ENCODE data around the gene MCM8.

The MCM8 gene

DNA sequence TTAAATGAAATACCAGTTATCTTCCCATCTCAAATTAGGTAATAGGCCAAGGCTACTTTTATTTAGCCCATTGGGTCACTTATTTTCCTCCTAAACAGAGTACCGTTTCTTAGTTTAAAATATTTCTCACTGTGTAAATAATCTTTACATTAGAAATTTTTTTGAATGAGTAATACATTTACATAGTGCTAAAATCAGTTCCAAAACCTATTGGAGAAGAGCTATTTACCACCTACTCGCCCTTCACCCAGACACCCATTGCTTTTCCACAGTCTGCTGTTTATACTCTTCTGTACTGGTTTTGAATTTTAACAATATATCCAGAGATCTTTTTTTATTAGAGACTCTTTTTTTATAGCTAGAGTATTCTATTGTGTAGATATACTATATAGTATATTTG lies 36.9 kb downstream of the MCM8 start:
- no peaks in the 10 kb centered on the region for H3K27me3 ChIP-seq (ENCODE audit: control insufficient read depth, insufficient read depth, low read length)
- no peaks in the 10 kb centered on the region for H3K36me3 ChIP-seq (ENCODE audit: control insufficient read depth, insufficient read depth, low read length)
- H3K4me3 ChIP-seq (ENCODE audit: low read length), result no peak overlapping the region

DNA sequence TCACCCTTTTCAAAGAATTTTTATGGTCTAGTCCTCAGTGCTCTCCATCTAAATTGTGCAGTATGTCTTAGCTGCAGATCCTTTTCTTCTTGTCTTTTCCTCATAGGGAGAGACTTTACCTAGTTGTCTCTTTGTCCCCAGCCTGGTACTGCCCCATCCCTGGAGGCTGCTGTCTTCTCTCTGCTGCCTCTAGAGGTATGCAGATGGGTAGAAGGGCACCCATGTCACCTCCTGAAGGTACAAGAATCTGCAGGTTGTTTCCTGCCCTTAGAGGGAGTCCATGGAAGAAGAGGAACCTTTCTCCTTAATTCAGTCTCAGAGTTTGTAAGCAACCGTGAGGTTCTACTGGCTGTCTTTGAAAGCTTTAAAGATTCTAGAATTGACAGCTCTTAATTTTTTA lies 39.1 kb downstream of the MCM8 start:
- H3K36me3 ChIP-seq (ENCODE audit: control insufficient read depth, insufficient read depth, low read length), result no peaks in the 10 kb centered on the region
- H3K9ac ChIP-seq (ENCODE audit: low read length), result no peak overlapping the region
- no peak overlapping the region for H3K27ac ChIP-seq (ENCODE audit: low read depth, low read length)
- no peaks in the 10 kb centered on the region for H3K27me3 ChIP-seq (ENCODE audit: control insufficient read depth, insufficient read depth, low read length)
- no peaks in the 10 kb centered on the region for H3K4me1 ChIP-seq (ENCODE audit: control insufficient read depth, insufficient read depth, low read length)
- H3K4me3 ChIP-seq (ENCODE audit: low read length), result no peak overlapping the region

More for the DNA sequence above, 36.9 kb downstream of the MCM8 start:
- Histone ChIP-seq H3K4me1 (ENCODE audit: control insufficient read depth, insufficient read depth, low read length) (no peaks in the 10 kb centered on the region), H3K9ac (ENCODE audit: low read length) (no peak overlapping the region), H3K27ac (ENCODE audit: low read depth, low read length) (no peak overlapping the region)

- H3K9ac ChIP-seq (ENCODE audit: low read length), result no peak overlapping the region
- H3K4me1 ChIP-seq (ENCODE audit: control insufficient read depth, insufficient read depth, low read length), result no peaks in the 10 kb centered on the region
- no peak overlapping the region for H3K4me3 ChIP-seq (ENCODE audit: low read length)
- H3K27me3 ChIP-seq (ENCODE audit: control insufficient read depth, insufficient read depth, low read length), result no peaks in the 10 kb centered on the region
- no peaks in the 10 kb centered on the region for H3K36me3 ChIP-seq (ENCODE audit: control insufficient read depth, insufficient read depth, low read length)
- no peak overlapping the region for H3K27ac ChIP-seq (ENCODE audit: low read depth, low read length)
Measured at GRCh38 chr20:5990946-5991345, 40.5 kb downstream of the MCM8 start.

- Histone ChIP-seq H3K4me3 (ENCODE audit: low read length) (no peak overlapping the region), H3K27me3 (ENCODE audit: control insufficient read depth, insufficient read depth, low read length) (no peaks in the 10 kb centered on the region), H3K36me3 (ENCODE audit: control insufficient read depth, insufficient read depth, low read length) (no peaks in the 10 kb centered on the region), H3K4me1 (ENCODE audit: control insufficient read depth, insufficient read depth, low read length) (no peaks in the 10 kb centered on the region), H3K9ac (ENCODE audit: low read length) (no peak overlapping the region), H3K27ac (ENCODE audit: low read depth, low read length) (no peak overlapping the region)
Measured at GRCh38 chr20:5991623-5992441, 41.4 kb downstream of the MCM8 start.

- Histone ChIP-seq H3K4me3 (ENCODE audit: low read length) (no peak overlapping the region), H3K9ac (ENCODE audit: low read length) (no peak overlapping the region), H3K27me3 (ENCODE audit: control insufficient read depth, insufficient read depth, low read length) (no peaks in the 10 kb centered on the region), H3K4me1 (ENCODE audit: control insufficient read depth, insufficient read depth, low read length) (no peaks in the 10 kb centered on the region), H3K27ac (ENCODE audit: low read depth, low read length) (no peak overlapping the region), H3K36me3 (ENCODE audit: control insufficient read depth, insufficient read depth, low read length) (no peaks in the 10 kb centered on the region)
Measured at GRCh38 chr20:5996765-5997164, 46.3 kb downstream of the MCM8 start.

DNA sequence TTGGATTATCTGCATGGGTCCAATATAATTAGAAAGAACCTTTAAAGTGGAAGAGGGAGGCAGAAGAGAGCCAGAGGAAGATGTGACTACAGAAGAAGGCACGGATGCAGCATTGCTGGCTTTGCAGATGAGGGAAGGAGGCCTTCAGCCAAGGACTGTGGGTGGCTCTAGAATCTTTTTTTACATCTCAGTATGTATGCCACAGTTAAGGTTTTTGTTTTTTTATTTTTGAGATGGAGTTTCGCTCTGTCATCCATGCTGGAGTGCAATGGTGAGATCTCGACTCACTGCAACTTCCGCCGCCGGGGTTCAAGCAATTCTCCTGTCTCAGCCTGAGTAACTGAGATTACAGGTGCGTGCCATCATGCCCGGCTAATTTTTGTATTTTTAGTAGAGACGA lies 49.3 kb downstream of the MCM8 start:
- H3K4me1 ChIP-seq (ENCODE audit: control insufficient read depth, insufficient read depth, low read length), result no peaks in the 10 kb centered on the region
- H3K4me3 ChIP-seq (ENCODE audit: low read length), result no peak overlapping the region
- no peaks in the 10 kb centered on the region for H3K36me3 ChIP-seq (ENCODE audit: control insufficient read depth, insufficient read depth, low read length)
- H3K27ac ChIP-seq (ENCODE audit: low read depth, low read length), result no peak overlapping the region
- no peak overlapping the region for H3K9ac ChIP-seq (ENCODE audit: low read length)
- no peaks in the 10 kb centered on the region for H3K27me3 ChIP-seq (ENCODE audit: control insufficient read depth, insufficient read depth, low read length)

DNA sequence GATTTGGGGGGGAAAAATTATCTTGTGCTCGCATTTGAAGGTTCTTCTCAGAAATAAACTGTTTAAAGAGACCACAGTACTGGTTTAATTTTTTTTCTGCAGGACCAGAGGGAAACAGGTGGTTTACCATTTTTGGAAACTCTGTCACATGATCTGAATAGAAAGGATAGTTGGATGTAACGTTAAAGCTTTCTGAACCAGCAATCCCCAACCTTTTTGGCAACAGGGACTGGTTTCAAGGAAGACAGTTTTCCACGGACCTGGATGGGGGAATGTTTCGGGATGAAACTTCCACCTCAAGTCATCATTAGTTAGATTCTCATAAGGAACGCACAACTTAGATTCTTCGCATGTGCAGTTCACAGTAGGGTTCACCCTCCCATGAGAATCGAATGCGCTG lies 50.4 kb downstream of the MCM8 start:
- Histone ChIP-seq H3K27ac (ENCODE audit: low read depth, low read length) (no peak overlapping the region), H3K9ac (ENCODE audit: low read length) (no peak overlapping the region), H3K36me3 (ENCODE audit: control insufficient read depth, insufficient read depth, low read length) (no peaks in the 10 kb centered on the region), H3K27me3 (ENCODE audit: control insufficient read depth, insufficient read depth, low read length) (no peaks in the 10 kb centered on the region), H3K4me1 (ENCODE audit: control insufficient read depth, insufficient read depth, low read length) (peaks cover 4% of the 10 kb centered on the region), H3K4me3 (ENCODE audit: low read length) (no peak overlapping the region)

GRCh38 chr20:6006603-6006949 lies 56.1 kb downstream of the MCM8 start:
- peak overlapping the region; percentile 35 for H3K9ac ChIP-seq (ENCODE audit: low read length)
- no peaks in the 10 kb centered on the region for H3K27me3 ChIP-seq (ENCODE audit: control insufficient read depth, insufficient read depth, low read length)
- H3K36me3 ChIP-seq (ENCODE audit: control insufficient read depth, insufficient read depth, low read length), result peaks cover 6% of the 10 kb centered on the region
- H3K27ac ChIP-seq (ENCODE audit: low read depth, low read length), result peak overlapping the region; percentile 77
- peak overlapping the region; percentile 74 for H3K4me3 ChIP-seq (ENCODE audit: low read length)
- H3K4me1 ChIP-seq (ENCODE audit: control insufficient read depth, insufficient read depth, low read length), result peaks cover 20% of the 10 kb centered on the region

GRCh38 chr20:6007094-6007528 lies 56.7 kb downstream of the MCM8 start:
- Histone ChIP-seq H3K9ac (ENCODE audit: low read length) (no peak overlapping the region), H3K4me1 (ENCODE audit: control insufficient read depth, insufficient read depth, low read length) (peaks cover 20% of the 10 kb centered on the region), H3K4me3 (ENCODE audit: low read length) (peak overlapping the region; percentile 74), H3K36me3 (ENCODE audit: control insufficient read depth, insufficient read depth, low read length) (peaks cover 8% of the 10 kb centered on the region), H3K27ac (ENCODE audit: low read depth, low read length) (no peak overlapping the region), H3K27me3 (ENCODE audit: control insufficient read depth, insufficient read depth, low read length) (no peaks in the 10 kb centered on the region)

DNA sequence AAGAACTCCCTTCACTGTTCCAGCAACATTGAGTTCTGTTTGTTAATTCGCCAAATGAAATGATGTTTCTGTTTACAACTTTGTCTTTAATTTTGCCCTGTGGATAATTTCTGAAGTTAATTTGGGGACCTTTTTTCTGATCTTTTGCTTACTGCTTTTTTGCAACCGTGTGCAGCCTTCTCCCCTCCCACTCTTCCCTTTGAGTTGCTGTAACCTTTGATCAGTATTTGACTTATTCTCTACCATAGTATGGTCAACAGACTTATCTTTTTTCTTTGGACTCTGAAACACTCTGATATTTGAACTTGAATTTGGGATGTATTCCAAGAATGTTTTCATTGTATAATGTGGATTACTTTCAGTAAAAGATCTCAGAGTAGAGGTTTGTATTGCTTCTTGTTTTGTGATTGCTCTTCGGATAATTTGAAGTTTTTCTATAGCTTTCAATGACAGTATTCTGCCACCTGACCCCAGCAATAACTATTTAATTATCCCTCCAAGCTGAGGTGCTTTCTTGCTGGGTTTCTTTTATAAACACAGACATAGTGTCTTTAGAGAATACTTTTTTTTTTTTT lies 57.2 kb downstream of the MCM8 start:
- H3K4me1 ChIP-seq (ENCODE audit: control insufficient read depth, insufficient read depth, low read length), result peaks cover 20% of the 10 kb centered on the region
- H3K9ac ChIP-seq (ENCODE audit: low read length), result no peak overlapping the region

DNA sequence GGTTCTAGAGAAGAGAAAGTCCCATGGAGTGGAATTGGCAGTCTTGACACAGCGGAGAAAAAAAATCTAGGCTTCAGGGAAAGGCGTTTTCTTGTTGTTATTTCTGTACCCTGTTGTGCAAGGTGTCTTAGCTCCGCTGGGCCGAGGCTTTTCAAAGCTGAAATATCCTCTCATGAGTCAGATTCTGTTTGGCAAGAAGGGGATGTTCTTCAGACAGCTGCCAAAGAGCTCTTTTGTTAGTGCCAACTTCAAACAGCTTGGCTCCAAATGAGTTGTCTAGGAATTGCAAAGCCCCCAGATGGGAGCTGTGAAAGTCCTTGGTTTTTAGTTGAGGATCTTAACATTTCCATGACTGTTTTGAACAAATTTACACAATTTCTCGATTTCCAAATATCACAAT lies 57.8 kb downstream of the MCM8 start:
- Histone ChIP-seq H3K4me1 (ENCODE audit: control insufficient read depth, insufficient read depth, low read length) (peaks cover 20% of the 10 kb centered on the region), H3K27me3 (ENCODE audit: control insufficient read depth, insufficient read depth, low read length) (no peaks in the 10 kb centered on the region), H3K36me3 (ENCODE audit: control insufficient read depth, insufficient read depth, low read length) (peaks cover 10% of the 10 kb centered on the region), H3K9ac (ENCODE audit: low read length) (no peak overlapping the region), H3K4me3 (ENCODE audit: low read length) (peak overlapping the region; percentile 21), H3K27ac (ENCODE audit: low read depth, low read length) (no peak overlapping the region)

More for the DNA sequence above, 57.2 kb downstream of the MCM8 start:
- peaks cover 9% of the 10 kb centered on the region for H3K36me3 ChIP-seq (ENCODE audit: control insufficient read depth, insufficient read depth, low read length)
- no peak overlapping the region for H3K27ac ChIP-seq (ENCODE audit: low read depth, low read length)
- no peaks in the 10 kb centered on the region for H3K27me3 ChIP-seq (ENCODE audit: control insufficient read depth, insufficient read depth, low read length)
- peak overlapping the region; percentile 74 for H3K4me3 ChIP-seq (ENCODE audit: low read length)

GRCh38 chr20:6012179-6012578 lies 61.7 kb downstream of the MCM8 start:
- H3K4me1 ChIP-seq (ENCODE audit: control insufficient read depth, insufficient read depth, low read length), result peaks cover 11% of the 10 kb centered on the region
- no peak overlapping the region for H3K27ac ChIP-seq (ENCODE audit: low read depth, low read length)
- H3K4me3 ChIP-seq (ENCODE audit: low read length), result no peak overlapping the region
- peaks cover 21% of the 10 kb centered on the region for H3K36me3 ChIP-seq (ENCODE audit: control insufficient read depth, insufficient read depth, low read length)
- H3K27me3 ChIP-seq (ENCODE audit: control insufficient read depth, insufficient read depth, low read length), result no peaks in the 10 kb centered on the region
- H3K9ac ChIP-seq (ENCODE audit: low read length), result no peak overlapping the region

DNA sequence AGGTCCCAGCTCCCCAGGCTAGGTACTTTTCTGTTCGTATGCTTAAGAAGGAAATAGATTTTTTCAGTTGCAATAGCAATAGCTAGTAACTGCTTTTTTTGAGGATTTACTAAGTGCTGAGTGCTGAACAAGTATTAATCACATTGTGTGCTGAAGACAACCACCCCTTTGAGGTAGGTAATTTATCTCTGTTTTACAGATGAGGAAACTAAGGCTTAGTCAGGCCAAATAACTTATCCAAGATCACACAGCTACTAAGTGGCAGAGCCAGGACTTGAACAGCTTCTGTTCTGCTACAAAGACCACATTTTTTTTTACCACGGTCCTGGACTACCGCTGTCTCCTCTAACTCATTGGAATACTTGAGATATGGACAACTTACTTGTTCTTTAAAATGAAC lies 63.6 kb downstream of the MCM8 start:
- H3K4me1 ChIP-seq (ENCODE audit: control insufficient read depth, insufficient read depth, low read length), result no peaks in the 10 kb centered on the region
- no peak overlapping the region for H3K9ac ChIP-seq (ENCODE audit: low read length)
- H3K27ac ChIP-seq (ENCODE audit: low read depth, low read length), result no peak overlapping the region
- H3K4me3 ChIP-seq (ENCODE audit: low read length), result no peak overlapping the region
- no peaks in the 10 kb centered on the region for H3K27me3 ChIP-seq (ENCODE audit: control insufficient read depth, insufficient read depth, low read length)
- H3K36me3 ChIP-seq (ENCODE audit: control insufficient read depth, insufficient read depth, low read length), result peaks cover 21% of the 10 kb centered on the region

Data from rectal smooth muscle tissue (tissue), 1 donor.